A673 (cell line): Measurements from ENCODE around the gene CPB2. TPM values are rescaled to one million over a fixed set of nuclear protein-coding genes. Genes with fewer than 3 reads are reported as not detected.

Experiments used
- BruUV-seq: library from RNA; stranded (reverse); fragments of 400-500 nt; replicated peaks from 2 replicates; lab custom pipeline; 2021; lab: Mats Ljungman, UMichigan
- CTCF ChIA-PET: fragments of 300-600 bp; sonication (Branson Sonifier 250); formaldehyde crosslinking; loops from one replicate; lab custom pipeline; 2022; ENCODE audit warnings: antibody characterized with exemption; lab: Charles Lee
- POLR2A ChIA-PET: fragments of 300-600 bp; sonication (Branson Sonifier 250); formaldehyde crosslinking; loops from one replicate; lab custom pipeline; 2022; ENCODE audit warnings: antibody characterized with exemption; ENCODE audit not compliant: low non-redundant PET; lab: Charles Lee
- DNase-seq: peaks from one replicate; pipeline ENCODE4 v3.0.0-alpha.2; 2015; ENCODE audit warnings: low spot score
- H3K27ac ChIP-seq: fragments of 200-600 bp; sonication (generic); 2 replicates; pipeline ENCODE4 v1.5.1; 2016; ENCODE audit warnings: mixed run types, low read depth, mild to moderate bottlenecking, mixed read lengths, antibody characterized with exemption, low read length; ENCODE audit not compliant: poor library complexity, severe bottlenecking
- H3K27me3 ChIP-seq: fragments of 200-600 bp; sonication (generic); replicated peaks from 2 replicates; pipeline ENCODE4 v1.6.1; 2017; ENCODE audit warnings: mixed run types, low read depth, mild to moderate bottlenecking, mixed read lengths, antibody characterized with exemption, low read length; ENCODE audit not compliant: insufficient read depth, poor library complexity
- H3K36me3 ChIP-seq: fragments of 200-600 bp; sonication (generic); 2 replicates; pipeline ENCODE4 v1.6.1; 2016; ENCODE audit warnings: mixed run types, mild to moderate bottlenecking, mixed read lengths, antibody characterized with exemption, low read length; ENCODE audit not compliant: insufficient read depth, poor library complexity, severe bottlenecking
- H3K4me1 ChIP-seq: fragments of 200-600 bp; sonication (generic); 2 replicates; pipeline ENCODE4 v1.6.1; 2017; ENCODE audit warnings: mixed run types, mild to moderate bottlenecking, mixed read lengths, antibody characterized with exemption, low read length; ENCODE audit not compliant: insufficient read depth, poor library complexity, severe bottlenecking
- H3K4me3 ChIP-seq: fragments of 200-600 bp; sonication (generic); 2 replicates; pipeline ENCODE4 v1.5.1; 2016; ENCODE audit warnings: low read depth, mixed run types, mild to moderate bottlenecking, mixed read lengths, low read length; ENCODE audit not compliant: poor library complexity, severe bottlenecking
- H3K9me3 ChIP-seq: fragments of 200-600 bp; sonication (generic); 2 replicates; pipeline ENCODE4 v1.6.1; 2016; ENCODE audit warnings: mixed run types, low read depth, mild to moderate bottlenecking, mixed read lengths, antibody characterized with exemption, low read length; ENCODE audit not compliant: poor library complexity, severe bottlenecking
- EZH2 ChIP-seq: fragments of 200-600 bp; sonication (generic); IDR thresholded peaks from 2 replicates; pipeline ENCODE4 v1.6.1; 2017; ENCODE audit warnings: borderline replicate concordance, low read depth, mild to moderate bottlenecking, mixed read lengths, antibody characterized with exemption, low read length; ENCODE audit not compliant: poor library complexity, severe bottlenecking
- intact Hi-C: fragments of 100-400 bp; cut with micrococcal nuclease; formaldehyde crosslinking; loops from one replicate; pipeline ENCODE4 v1.10.0; 2022; ENCODE audit not compliant: unreplicated experiment
- total RNA-seq: library from RNA; stranded (reverse); gene quantifications from 2 replicates; pipeline ENCODE4 v1.2.3, GENCODE V29; 2021
- TF ChIP-seq, protein P1 (sequence below): fragments of 300-800, 200-600 bp; sonication (generic); conservative IDR thresholded peaks from 2 replicates; pipeline ENCODE4 v1.5.1; 2017; ENCODE audit warnings: low read depth, mild to moderate bottlenecking, antibody characterized with exemption, low read length, moderate library complexity, mixed read lengths

The CPB2 gene
- total RNA-seq, 1 experiment from 2014 or later: 5.5 TPM

DNA sequence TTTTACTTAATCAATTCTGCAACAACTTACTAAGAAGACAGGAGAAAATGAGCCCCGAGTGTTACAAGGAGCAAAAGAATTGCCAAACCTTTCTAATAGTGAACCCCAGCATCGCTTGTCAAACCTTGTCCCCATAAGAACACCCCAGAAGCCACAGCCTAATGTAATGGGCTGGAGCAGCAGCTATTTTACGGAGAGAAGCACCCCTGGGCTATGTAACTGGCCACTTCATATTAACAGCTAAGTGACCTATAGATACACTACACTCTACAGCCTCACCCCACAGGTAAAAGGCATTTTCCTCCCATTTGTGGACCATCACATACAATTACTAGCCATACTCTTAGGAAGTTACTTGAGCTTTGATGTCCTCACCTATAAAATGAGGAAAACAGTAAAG is 27.3 kb upstream of the CPB2 start:
- ChIA-PET CTCF (no interaction called here), POLR2A (no interaction called here)
- Histone ChIP-seq H3K4me3 (no peak overlapping the region), H3K9me3 (no peaks in the 10 kb centered on the region), H3K4me1 (peaks cover 9% of the 10 kb centered on the region), H3K36me3 (no peaks in the 10 kb centered on the region), H3K27ac (no peak overlapping the region), H3K27me3 (no peaks in the 10 kb centered on the region)
- no TSS peak for BruUV-seq
- TF ChIP-seq EZH2: no peak
- TF ChIP-seq, protein P1, sequence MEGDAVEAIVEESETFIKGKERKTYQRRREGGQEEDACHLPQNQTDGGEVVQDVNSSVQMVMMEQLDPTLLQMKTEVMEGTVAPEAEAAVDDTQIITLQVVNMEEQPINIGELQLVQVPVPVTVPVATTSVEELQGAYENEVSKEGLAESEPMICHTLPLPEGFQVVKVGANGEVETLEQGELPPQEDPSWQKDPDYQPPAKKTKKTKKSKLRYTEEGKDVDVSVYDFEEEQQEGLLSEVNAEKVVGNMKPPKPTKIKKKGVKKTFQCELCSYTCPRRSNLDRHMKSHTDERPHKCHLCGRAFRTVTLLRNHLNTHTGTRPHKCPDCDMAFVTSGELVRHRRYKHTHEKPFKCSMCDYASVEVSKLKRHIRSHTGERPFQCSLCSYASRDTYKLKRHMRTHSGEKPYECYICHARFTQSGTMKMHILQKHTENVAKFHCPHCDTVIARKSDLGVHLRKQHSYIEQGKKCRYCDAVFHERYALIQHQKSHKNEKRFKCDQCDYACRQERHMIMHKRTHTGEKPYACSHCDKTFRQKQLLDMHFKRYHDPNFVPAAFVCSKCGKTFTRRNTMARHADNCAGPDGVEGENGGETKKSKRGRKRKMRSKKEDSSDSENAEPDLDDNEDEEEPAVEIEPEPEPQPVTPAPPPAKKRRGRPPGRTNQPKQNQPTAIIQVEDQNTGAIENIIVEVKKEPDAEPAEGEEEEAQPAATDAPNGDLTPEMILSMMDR: no peak
- no peak for DNase-seq
- intact Hi-C loops: no loop called here

DNA sequence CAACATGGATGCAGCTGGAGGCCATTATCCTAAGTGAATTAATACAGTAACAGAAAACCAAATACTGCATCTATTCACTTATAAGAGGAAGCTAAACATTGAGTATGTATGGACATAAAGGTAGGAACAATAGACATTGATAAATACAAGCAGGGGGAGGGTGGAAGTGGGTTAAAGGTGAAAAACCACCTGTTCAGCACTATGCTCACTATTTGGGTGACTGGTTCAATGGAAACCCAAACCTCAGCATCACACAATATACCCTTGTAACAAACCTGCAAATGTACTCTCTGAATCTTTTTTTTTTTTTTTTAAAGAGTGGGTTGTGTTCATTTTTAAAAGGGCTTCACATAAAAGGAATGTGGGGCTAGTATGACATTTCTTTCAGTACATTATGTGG is 26.9 kb upstream of the CPB2 start:
- H3K36me3 ChIP-seq: no peaks in the 10 kb centered on the region
- BruUV-seq: no TSS peak
- no peaks in the 10 kb centered on the region for H3K9me3 ChIP-seq
- intact Hi-C loops: no loop called here
- TF ChIP-seq, protein P1: no peak
- no peak for TF ChIP-seq EZH2
- ChIA-PET POLR2A (no interaction called here), CTCF (no interaction called here)
- peaks cover 13% of the 10 kb centered on the region for H3K4me1 ChIP-seq
- H3K27me3 ChIP-seq: no peaks in the 10 kb centered on the region
- no peak overlapping the region for H3K4me3 ChIP-seq
- H3K27ac ChIP-seq: no peak overlapping the region
- DNase-seq: no peak

DNA sequence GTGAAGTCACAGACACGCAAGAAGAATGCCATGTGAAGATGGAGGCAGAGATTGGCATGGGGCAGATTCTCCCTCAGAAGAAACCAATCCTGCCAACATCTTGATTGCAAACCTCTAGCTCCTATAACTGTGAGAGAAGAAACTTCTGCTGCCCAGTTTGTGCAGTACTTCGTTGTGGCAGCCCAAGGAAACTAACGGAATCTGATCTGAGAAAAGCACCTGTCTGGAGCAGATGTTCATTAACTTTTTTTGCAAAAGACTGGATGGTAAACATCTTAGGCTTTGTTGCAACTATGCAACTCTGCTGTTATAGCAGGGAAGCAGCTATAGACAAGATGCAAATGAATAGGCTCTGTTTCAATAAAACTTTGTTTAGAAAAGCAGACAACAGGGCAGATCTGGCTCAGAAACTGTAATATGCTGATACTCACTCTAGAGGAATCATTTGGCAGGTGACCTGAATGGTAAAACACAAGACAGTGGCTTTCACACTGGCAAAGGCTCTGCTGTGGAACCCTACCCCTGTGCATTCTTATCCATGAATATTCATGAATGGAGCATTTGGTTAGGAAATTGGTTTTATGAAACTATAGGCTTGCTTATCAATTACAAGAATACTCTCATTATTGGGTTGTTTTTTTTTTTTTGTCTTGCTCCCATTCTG is 25.3 kb upstream of the CPB2 start:
- TF ChIP-seq, protein P1: no peak
- no peak for TF ChIP-seq EZH2
- DNase-seq: no peak
- Histone ChIP-seq H3K36me3 (no peaks in the 10 kb centered on the region), H3K4me3 (no peak overlapping the region), H3K27ac (no peak overlapping the region), H3K27me3 (no peaks in the 10 kb centered on the region), H3K4me1 (peaks cover 26% of the 10 kb centered on the region), H3K9me3 (no peaks in the 10 kb centered on the region)
- no TSS peak for BruUV-seq
- CTCF ChIA-PET: no interaction called here
- intact Hi-C loops: loop anchor here (5.0 to 10.0 kb wide), 4 partner anchors 325 to 618 kb away; no protein-coding TSS in a partner anchor
- POLR2A ChIA-PET: no interaction called here
